Fibroblast of lung (primary cell): ENCODE measurements around the gene ARMC6. TPM values are rescaled to one million over a fixed set of nuclear protein-coding genes. Genes with fewer than 3 reads are reported as not detected.

Source experiments
- DNase-seq, 2 donors: peaks; one replicate each; pipeline versions ENCODE4 v3.0.0 to v3.0.0-alpha.2; 2010; ENCODE audit warnings: low read depth in 2 of 2
- H2AFZ ChIP-seq: 2 replicates; pipeline ENCODE4 v1.5.1; 2012; ENCODE audit warnings: low read length, control low read depth, inconsistent platforms
- H3K27ac ChIP-seq: 2 replicates; pipeline ENCODE4 v1.5.1; 2011; ENCODE audit warnings: low read length, control low read depth; ENCODE audit not compliant: insufficient read depth
- H3K27me3 ChIP-seq: 2 replicates; pipeline ENCODE4 v1.5.1; 2011; ENCODE audit warnings: mild to moderate bottlenecking, low read length; ENCODE audit not compliant: control insufficient read depth, insufficient read depth
- H3K36me3 ChIP-seq: 2 replicates; pipeline ENCODE4 v1.5.1; 2011; ENCODE audit warnings: low read length; ENCODE audit not compliant: control insufficient read depth, insufficient read depth
- H3K4me1 ChIP-seq: 2 replicates; pipeline ENCODE4 v1.5.1; 2011; ENCODE audit warnings: low read length; ENCODE audit not compliant: control insufficient read depth, insufficient read depth; ENCODE audit errors: extremely low read depth
- H3K4me2 ChIP-seq: 2 replicates; pipeline ENCODE4 v1.5.1; 2011; ENCODE audit warnings: low read length, control low read depth; ENCODE audit not compliant: insufficient read depth; ENCODE audit errors: extremely low read depth
- H3K4me3 ChIP-seq, 4 experiments: fragments of 200-600 bp in 1 of 4; sonication (generic) in 1 of 4; replicated peaks in 1 of 4; 2 replicates each; pipeline ENCODE4 v1.5.1; 2011 to 2016; ENCODE audit warnings: low read length in 4 of 4, low read depth in 3 of 4, mild to moderate bottlenecking in 3 of 4, control low read depth in 2 of 4, inconsistent platforms in 1 of 4, mixed read lengths in 1 of 4; ENCODE audit not compliant: insufficient read depth in 1 of 4; ENCODE audit errors: control extremely low read depth in 1 of 4
- H3K79me2 ChIP-seq: 2 replicates; pipeline ENCODE4 v1.5.1; 2012; ENCODE audit warnings: mild to moderate bottlenecking, low read length, inconsistent platforms; ENCODE audit not compliant: control insufficient read depth, insufficient read depth
- H3K9ac ChIP-seq: 2 replicates; pipeline ENCODE4 v1.5.1; 2011; ENCODE audit warnings: mild to moderate bottlenecking, low read length, control low read depth; ENCODE audit not compliant: insufficient read depth
- H3K9me3 ChIP-seq: 2 replicates; pipeline ENCODE4 v1.5.1; 2012; ENCODE audit warnings: low read depth, low read length; ENCODE audit not compliant: control insufficient read depth, insufficient read depth
- H4K20me1 ChIP-seq: 2 replicates; pipeline ENCODE4 v1.5.1; 2011; ENCODE audit warnings: low read length; ENCODE audit not compliant: control insufficient read depth, insufficient read depth; ENCODE audit errors: extremely low read depth
- CTCF ChIP-seq, 2 donors: IDR thresholded peaks in 1 of 2; conservative IDR thresholded peaks in 1 of 2; 1 replicate in 1 of 2; 2 replicates in 1 of 2; pipeline ENCODE4 v1.5.1; 2011 to 2012; ENCODE audit warnings: low read length in 2 of 2, control low read depth in 1 of 2, inconsistent platforms in 1 of 2, low read depth in 1 of 2, mild to moderate bottlenecking in 1 of 2
- EZH2 ChIP-seq: IDR thresholded peaks from 2 replicates; pipeline ENCODE4 v1.5.1; 2012; ENCODE audit warnings: low read length, control low read depth, mild to moderate bottlenecking; ENCODE audit errors: missing control alignments
- polyA plus RNA-seq, 2 donors: library from polyadenylated mRNA; depleted of rRNA in 1 of 2; stranded (reverse) in 1 of 2; unstranded in 1 of 2; fragments of >200 nt; gene quantifications; 2 replicates each; pipeline ENCODE4 v1.2.1, GENCODE V29; 2011 to 2012; ENCODE audit warnings: missing spikeins in 1 of 2
- total RNA-seq: library from RNA; depleted of rRNA; stranded (reverse); fragments of >200 nt; gene quantifications from 2 replicates; pipeline ENCODE4 v1.2.1, GENCODE V29; 2014

Gene ARMC6
- total and polyA plus RNA-seq, 2 donors (not counting 1 experiment from before 2014, with no cell fraction given), result 14.0 to 35.8 TPM

GRCh38 chr19:18993115-18993514, 40.3 kb upstream of the ARMC6 start:
- Histone ChIP-seq H4K20me1 (no peaks in the 10 kb centered on the region), H2AFZ (no peak overlapping the region), H3K36me3 (peaks cover 24% of the 10 kb centered on the region), H3K4me2 (no peak overlapping the region), H3K9ac (no peak overlapping the region), H3K27ac (no peak overlapping the region), H3K4me1 (peaks cover 7% of the 10 kb centered on the region), H3K79me2 (no peaks in the 10 kb centered on the region), H3K4me3 (no peak overlapping the region), H3K27me3 (no peaks in the 10 kb centered on the region), H3K9me3 (no peaks in the 10 kb centered on the region)
- DNase-seq, result no peak
- TF ChIP-seq EZH2 (no peak), CTCF (conservative IDR thresholded peaks at IDR 0.05 in 1 of 2, IDR thresholded peaks at IDR 0.05 in 1 of 2; ENCODE audit: low read depth in 1 of 2, low read length in 2 of 2) (no peak)

- Histone ChIP-seq H3K9ac (no peak overlapping the region), H2AFZ (no peak overlapping the region), H3K27me3 (no peaks in the 10 kb centered on the region), H3K36me3 (peaks cover 35% of the 10 kb centered on the region), H3K27ac (peak overlapping the region; percentile 57), H3K4me2 (no peak overlapping the region), H4K20me1 (no peaks in the 10 kb centered on the region), H3K4me3 (no peak overlapping the region), H3K4me1 (peaks cover 10% of the 10 kb centered on the region), H3K9me3 (no peaks in the 10 kb centered on the region), H3K79me2 (no peaks in the 10 kb centered on the region)
- peak; percentile 93 to 94 for DNase-seq
- TF ChIP-seq EZH2 (no peak), CTCF (conservative IDR thresholded peaks at IDR 0.05 in 1 of 2, IDR thresholded peaks at IDR 0.05 in 1 of 2; ENCODE audit: low read depth in 1 of 2, low read length in 2 of 2) (peak; percentile 87 to 92)
Measured at GRCh38 chr19:18995804-18996241, 37.6 kb upstream of the ARMC6 start.

GRCh38 chr19:18996351-18996750, 37.1 kb upstream of the ARMC6 start:
- Histone ChIP-seq H2AFZ (no peak overlapping the region), H3K4me3 (no peak overlapping the region), H3K9me3 (no peaks in the 10 kb centered on the region), H3K4me2 (no peak overlapping the region), H3K79me2 (no peaks in the 10 kb centered on the region), H3K27me3 (no peaks in the 10 kb centered on the region), H3K9ac (no peak overlapping the region), H4K20me1 (no peaks in the 10 kb centered on the region), H3K36me3 (peaks cover 33% of the 10 kb centered on the region), H3K4me1 (peaks cover 10% of the 10 kb centered on the region), H3K27ac (peak overlapping the region; percentile 57)
- no peak for DNase-seq
- TF ChIP-seq CTCF (conservative IDR thresholded peaks at IDR 0.05 in 1 of 2, IDR thresholded peaks at IDR 0.05 in 1 of 2; ENCODE audit: low read depth in 1 of 2, low read length in 2 of 2) (no peak), EZH2 (no peak)
